Measurements from ENCODE around the gene ZFAND3. TPM values are rescaled to one million over a fixed set of nuclear protein-coding genes. Genes with fewer than 3 reads are reported as not detected.
"Not testable (repeated sequence)": the region's sequence is repeated elsewhere in the genome, so short reads cannot be mapped to it uniquely, and the experiment has no call there.

ZFAND3 gene
- total and polyA plus RNA-seq, 4 donors, result 24.5 to 152 (median 81.6) TPM

- not testable (repeated sequence) for H3K4me3 ChIP-seq (ENCODE audit: low read depth, low read length); H3K9me3 ChIP-seq (ENCODE audit: control insufficient read depth, insufficient read depth, low read length); H3K27me3 ChIP-seq (ENCODE audit: control insufficient read depth, insufficient read depth, low read length); H3K27ac ChIP-seq (ENCODE audit: low read depth, low read length); H3K4me1 ChIP-seq (ENCODE audit: control insufficient read depth, insufficient read depth, low read length); H3K36me3 ChIP-seq (ENCODE audit: control insufficient read depth, insufficient read depth, low read length); DNase-seq (ENCODE audit: low read depth in 4 of 6, low spot score in 6 of 6)
- WGBS (ENCODE audit: insufficient coverage), result no CpG with 5 or more reads among the region's 7 CpGs
These were observed 173.7 kb downstream of the ZFAND3 start for GRCh38 chr6:37993194-37993593.

- H3K27me3 ChIP-seq (ENCODE audit: control insufficient read depth, insufficient read depth, low read length), result no peaks in the 10 kb centered on the region
- H3K9me3 ChIP-seq (ENCODE audit: control insufficient read depth, insufficient read depth, low read length), result no peaks in the 10 kb centered on the region
- no peaks in the 10 kb centered on the region for H3K36me3 ChIP-seq (ENCODE audit: control insufficient read depth, insufficient read depth, low read length)
- H3K4me1 ChIP-seq (ENCODE audit: control insufficient read depth, insufficient read depth, low read length), result no peaks in the 10 kb centered on the region
- H3K4me3 ChIP-seq (ENCODE audit: low read depth, low read length), result no peak overlapping the region
- no CpG with 5 or more reads among the region's 5 CpGs for WGBS (ENCODE audit: insufficient coverage)
- no peak overlapping the region for H3K27ac ChIP-seq (ENCODE audit: low read depth, low read length)
- DNase-seq (ENCODE audit: low read depth in 4 of 6, low spot score in 6 of 6), result no peak
These were observed 174.1 kb downstream of the ZFAND3 start for GRCh38 chr6:37993596-37993995.

GRCh38 chr6:37994223-37994622, 174.7 kb downstream of the ZFAND3 start:
- H3K4me3 ChIP-seq (ENCODE audit: low read depth, low read length), result no peak overlapping the region
- no peaks in the 10 kb centered on the region for H3K36me3 ChIP-seq (ENCODE audit: control insufficient read depth, insufficient read depth, low read length)
- WGBS (ENCODE audit: insufficient coverage), result no CpG with 5 or more reads among the region's 2 CpGs
- DNase-seq (ENCODE audit: low read depth in 4 of 6, low spot score in 6 of 6), result peak in 1 of 6 donors; percentile 68
- H3K4me1 ChIP-seq (ENCODE audit: control insufficient read depth, insufficient read depth, low read length), result no peaks in the 10 kb centered on the region
- H3K9me3 ChIP-seq (ENCODE audit: control insufficient read depth, insufficient read depth, low read length), result no peaks in the 10 kb centered on the region
- H3K27me3 ChIP-seq (ENCODE audit: control insufficient read depth, insufficient read depth, low read length), result no peaks in the 10 kb centered on the region
- H3K27ac ChIP-seq (ENCODE audit: low read depth, low read length), result no peak overlapping the region

GRCh38 chr6:37998366-37998765, 178.8 kb downstream of the ZFAND3 start:
- WGBS (ENCODE audit: insufficient coverage), result 100% methylated on average over 2 of the region's 2 CpGs
- H3K4me3 ChIP-seq (ENCODE audit: low read depth, low read length), result no peak overlapping the region
- H3K36me3 ChIP-seq (ENCODE audit: control insufficient read depth, insufficient read depth, low read length), result no peaks in the 10 kb centered on the region
- no peaks in the 10 kb centered on the region for H3K9me3 ChIP-seq (ENCODE audit: control insufficient read depth, insufficient read depth, low read length)
- no peaks in the 10 kb centered on the region for H3K4me1 ChIP-seq (ENCODE audit: control insufficient read depth, insufficient read depth, low read length)
- DNase-seq (ENCODE audit: low read depth in 4 of 6, low spot score in 6 of 6), result no peak
- no peaks in the 10 kb centered on the region for H3K27me3 ChIP-seq (ENCODE audit: control insufficient read depth, insufficient read depth, low read length)
- H3K27ac ChIP-seq (ENCODE audit: low read depth, low read length), result no peak overlapping the region

GRCh38 chr6:38001386-38001785, 181.9 kb downstream of the ZFAND3 start:
- Histone ChIP-seq H3K27me3 (ENCODE audit: control insufficient read depth, insufficient read depth, low read length) (no peaks in the 10 kb centered on the region), H3K36me3 (ENCODE audit: control insufficient read depth, insufficient read depth, low read length) (no peaks in the 10 kb centered on the region), H3K4me3 (ENCODE audit: low read depth, low read length) (no peak overlapping the region), H3K9me3 (ENCODE audit: control insufficient read depth, insufficient read depth, low read length) (no peaks in the 10 kb centered on the region), H3K4me1 (ENCODE audit: control insufficient read depth, insufficient read depth, low read length) (no peaks in the 10 kb centered on the region), H3K27ac (ENCODE audit: low read depth, low read length) (no peak overlapping the region)
- WGBS (ENCODE audit: insufficient coverage), result no CpG with 5 or more reads among the region's 1 CpG
- DNase-seq (ENCODE audit: low read depth in 4 of 6, low spot score in 6 of 6), result no peak

- Histone ChIP-seq H3K27me3 (ENCODE audit: control insufficient read depth, insufficient read depth, low read length) (no peaks in the 10 kb centered on the region), H3K27ac (ENCODE audit: low read depth, low read length) (no peak overlapping the region), H3K4me3 (ENCODE audit: low read depth, low read length) (no peak overlapping the region), H3K9me3 (ENCODE audit: control insufficient read depth, insufficient read depth, low read length) (no peaks in the 10 kb centered on the region), H3K4me1 (ENCODE audit: control insufficient read depth, insufficient read depth, low read length) (no peaks in the 10 kb centered on the region), H3K36me3 (ENCODE audit: control insufficient read depth, insufficient read depth, low read length) (no peaks in the 10 kb centered on the region)
- no peak for DNase-seq (ENCODE audit: low read depth in 4 of 6, low spot score in 6 of 6)
- 100% methylated on average over 1 of the region's 2 CpGs for WGBS (ENCODE audit: insufficient coverage)
These were observed 185.4 kb downstream of the ZFAND3 start for GRCh38 chr6:38004908-38005307.

GRCh38 chr6:38011937-38012336, 192.4 kb downstream of the ZFAND3 start:
- WGBS (ENCODE audit: insufficient coverage), result 100% methylated on average over 1 of the region's 5 CpGs
- H3K9me3 ChIP-seq (ENCODE audit: control insufficient read depth, insufficient read depth, low read length), result peaks cover 8% of the 10 kb centered on the region

GRCh38 chr6:38012573-38012972, 193.0 kb downstream of the ZFAND3 start:
- no peaks in the 10 kb centered on the region for H3K36me3 ChIP-seq (ENCODE audit: control insufficient read depth, insufficient read depth, low read length)
- no peak overlapping the region for H3K4me3 ChIP-seq (ENCODE audit: low read depth, low read length)
- peak in 1 of 6 donors; percentile 47 for DNase-seq (ENCODE audit: low read depth in 4 of 6, low spot score in 6 of 6)
- H3K9me3 ChIP-seq (ENCODE audit: control insufficient read depth, insufficient read depth, low read length), result peaks cover 8% of the 10 kb centered on the region
- H3K27me3 ChIP-seq (ENCODE audit: control insufficient read depth, insufficient read depth, low read length), result no peaks in the 10 kb centered on the region
- no peak overlapping the region for H3K27ac ChIP-seq (ENCODE audit: low read depth, low read length)
- H3K4me1 ChIP-seq (ENCODE audit: control insufficient read depth, insufficient read depth, low read length), result no peaks in the 10 kb centered on the region
- WGBS (ENCODE audit: insufficient coverage), result 89% methylated on average over 4 of the region's 5 CpGs

More at GRCh38 chr6:38011937-38012336, 192.4 kb downstream of the ZFAND3 start:
- DNase-seq (ENCODE audit: low read depth in 4 of 6, low spot score in 6 of 6), result no peak
- Histone ChIP-seq H3K27me3 (ENCODE audit: control insufficient read depth, insufficient read depth, low read length) (no peaks in the 10 kb centered on the region), H3K36me3 (ENCODE audit: control insufficient read depth, insufficient read depth, low read length) (no peaks in the 10 kb centered on the region), H3K4me1 (ENCODE audit: control insufficient read depth, insufficient read depth, low read length) (no peaks in the 10 kb centered on the region), H3K27ac (ENCODE audit: low read depth, low read length) (no peak overlapping the region), H3K4me3 (ENCODE audit: low read depth, low read length) (no peak overlapping the region)

GRCh38 chr6:38015341-38015740, 195.8 kb downstream of the ZFAND3 start:
- H3K9me3 ChIP-seq (ENCODE audit: control insufficient read depth, insufficient read depth, low read length), result peaks cover 8% of the 10 kb centered on the region
- no peaks in the 10 kb centered on the region for H3K4me1 ChIP-seq (ENCODE audit: control insufficient read depth, insufficient read depth, low read length)
- H3K36me3 ChIP-seq (ENCODE audit: control insufficient read depth, insufficient read depth, low read length), result no peaks in the 10 kb centered on the region
- H3K4me3 ChIP-seq (ENCODE audit: low read depth, low read length), result no peak overlapping the region
- H3K27me3 ChIP-seq (ENCODE audit: control insufficient read depth, insufficient read depth, low read length), result no peaks in the 10 kb centered on the region
- H3K27ac ChIP-seq (ENCODE audit: low read depth, low read length), result no peak overlapping the region
- DNase-seq (ENCODE audit: low read depth in 4 of 6, low spot score in 6 of 6), result no peak

GRCh38 chr6:38016824-38017223, 197.3 kb downstream of the ZFAND3 start:
- Histone ChIP-seq H3K27me3 (ENCODE audit: control insufficient read depth, insufficient read depth, low read length) (no peaks in the 10 kb centered on the region), H3K4me1 (ENCODE audit: control insufficient read depth, insufficient read depth, low read length) (no peaks in the 10 kb centered on the region), H3K9me3 (ENCODE audit: control insufficient read depth, insufficient read depth, low read length) (no peaks in the 10 kb centered on the region), H3K36me3 (ENCODE audit: control insufficient read depth, insufficient read depth, low read length) (no peaks in the 10 kb centered on the region), H3K27ac (ENCODE audit: low read depth, low read length) (no peak overlapping the region), H3K4me3 (ENCODE audit: low read depth, low read length) (no peak overlapping the region)
- WGBS (ENCODE audit: insufficient coverage), result no CpG with 5 or more reads among the region's 1 CpG
- DNase-seq (ENCODE audit: low read depth in 4 of 6, low spot score in 6 of 6), result no peak

Data from spinal cord (tissue), 10 donors.